Stimulated activated CD8-positive, alpha-beta memory T cell treated with anti-CD3 and anti-CD28 coated beads, Interleukin-15, amount 100 ng/mL, for 48 hours (primary cell): ENCODE data around the gene RBP3.
"Not testable (repeated sequence)": the region's sequence is repeated elsewhere in the genome, so short reads cannot be mapped to it uniquely, and the experiment has no call there.

Experiments used
- DNase-seq, 2 donors: peaks; one replicate each; pipeline ENCODE4 v3.0.0-alpha.2; 2020; ENCODE audit warnings: low read depth in 2 of 2

RBP3 gene

GRCh38 chr10:47372726-47373125, 24.6 kb downstream of the RBP3 start:
- DNase-seq = no peak

GRCh38 chr10:47374611-47375536, 26.7 kb downstream of the RBP3 start:
- no peak for DNase-seq

- no peak for DNase-seq
Measured at GRCh38 chr10:47376522-47377220, 28.5 kb downstream of the RBP3 start.

- no peak for DNase-seq
Measured at GRCh38 chr10:47378183-47378510, 30.0 kb downstream of the RBP3 start.

- DNase-seq = no peak
Measured at GRCh38 chr10:47378606-47379444, 30.7 kb downstream of the RBP3 start.

- no peak for DNase-seq
Measured at GRCh38 chr10:47379445-47379785, 31.3 kb downstream of the RBP3 start.

GRCh38 chr10:47379901-47380300, 31.7 kb downstream of the RBP3 start:
- no peak for DNase-seq

- no peak for DNase-seq
Measured at GRCh38 chr10:47380341-47381102, 32.4 kb downstream of the RBP3 start.

GRCh38 chr10:47381103-47381395, 32.9 kb downstream of the RBP3 start:
- no peak for DNase-seq

- DNase-seq = no peak
Measured at GRCh38 chr10:47381427-47382379, 33.5 kb downstream of the RBP3 start.

- DNase-seq = no peak
Measured at GRCh38 chr10:47383261-47384147, 35.3 kb downstream of the RBP3 start.

- peak; percentile 57 to 66 for DNase-seq
Measured at GRCh38 chr10:47384148-47384921, 36.2 kb downstream of the RBP3 start, which contains the start of gene ZNF488. Gene ZNF488, minus strand, starts transcription at chr10:47384293. Its CDS starts 15,464 bp downstream, at chr10:47368829.

GRCh38 chr10:47386104-47386503, 37.9 kb downstream of the RBP3 start:
- DNase-seq = not testable (repeated sequence)

- no peak for DNase-seq
Measured at GRCh38 chr10:47388879-47389278, 40.7 kb downstream of the RBP3 start.

GRCh38 chr10:47389619-47390018, 41.5 kb downstream of the RBP3 start:
- no peak for DNase-seq

GRCh38 chr10:47396311-47396717, 48.2 kb downstream of the RBP3 start:
- DNase-seq = no peak

GRCh38 chr10:47397256-47397655, 49.1 kb downstream of the RBP3 start:
- no peak for DNase-seq

- no peak for DNase-seq
Measured at GRCh38 chr10:47400251-47400650, 52.1 kb downstream of the RBP3 start.

GRCh38 chr10:47400786-47401185, 52.6 kb downstream of the RBP3 start:
- DNase-seq = no peak
